ENCODE results near the gene WDR82.

DNA sequence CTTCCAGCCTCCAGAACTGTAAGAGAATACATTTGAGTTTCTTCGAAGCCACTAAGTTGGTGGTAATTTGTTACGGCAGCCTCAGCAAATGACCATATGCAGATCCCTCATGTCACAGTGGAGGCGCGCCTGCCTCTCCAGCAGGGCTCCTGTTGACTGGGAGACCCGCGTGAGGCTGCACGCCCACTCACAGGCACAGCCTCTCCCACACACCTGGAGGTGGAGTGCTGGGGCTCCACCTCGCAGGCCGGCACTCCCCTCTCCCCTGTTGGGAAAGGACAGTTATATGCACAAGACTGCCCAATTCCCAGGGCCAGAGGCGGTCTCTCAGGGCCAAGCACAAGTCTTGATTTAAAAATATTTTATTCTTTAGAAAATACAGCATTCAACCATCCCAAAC is 50.2 kb downstream of the WDR82 start:
- TF ChIP-seq POLR2A (IDR thresholded peaks at IDR 0.05): no peak
- TF ChIP-seq, protein P1, sequence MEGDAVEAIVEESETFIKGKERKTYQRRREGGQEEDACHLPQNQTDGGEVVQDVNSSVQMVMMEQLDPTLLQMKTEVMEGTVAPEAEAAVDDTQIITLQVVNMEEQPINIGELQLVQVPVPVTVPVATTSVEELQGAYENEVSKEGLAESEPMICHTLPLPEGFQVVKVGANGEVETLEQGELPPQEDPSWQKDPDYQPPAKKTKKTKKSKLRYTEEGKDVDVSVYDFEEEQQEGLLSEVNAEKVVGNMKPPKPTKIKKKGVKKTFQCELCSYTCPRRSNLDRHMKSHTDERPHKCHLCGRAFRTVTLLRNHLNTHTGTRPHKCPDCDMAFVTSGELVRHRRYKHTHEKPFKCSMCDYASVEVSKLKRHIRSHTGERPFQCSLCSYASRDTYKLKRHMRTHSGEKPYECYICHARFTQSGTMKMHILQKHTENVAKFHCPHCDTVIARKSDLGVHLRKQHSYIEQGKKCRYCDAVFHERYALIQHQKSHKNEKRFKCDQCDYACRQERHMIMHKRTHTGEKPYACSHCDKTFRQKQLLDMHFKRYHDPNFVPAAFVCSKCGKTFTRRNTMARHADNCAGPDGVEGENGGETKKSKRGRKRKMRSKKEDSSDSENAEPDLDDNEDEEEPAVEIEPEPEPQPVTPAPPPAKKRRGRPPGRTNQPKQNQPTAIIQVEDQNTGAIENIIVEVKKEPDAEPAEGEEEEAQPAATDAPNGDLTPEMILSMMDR (IDR thresholded peaks at IDR 0.05): no peak
